HepG2 (cell line): ENCODE data around the gene ANO3. TPM values are rescaled to one million over a fixed set of nuclear protein-coding genes. Genes with fewer than 3 reads are reported as not detected.

Source experiments
- ATAC-seq: fragments of 200-7000 bp; cut with Tn5 transposase; 3 replicates; pipeline ENCODE4 v1.9.1; 2020; ENCODE audit warnings: mild to moderate bottlenecking, moderate library complexity
- BruUV-seq: library from RNA; stranded (reverse); fragments of 400-500 nt; replicated peaks from 2 replicates; lab custom pipeline; 2021; lab: Mats Ljungman, UMichigan
- CTCF ChIA-PET: fragments of 300-600 bp; formaldehyde crosslinking; extraction: SDS; loops from one replicate; lab custom pipeline; 2021; ENCODE audit warnings: low total read pairs, inconsistent platforms, low intra/inter-chr PET ratio; lab: Yijun Ruan, JAX
- POLR2A ChIA-PET: fragments of 350-600 bp; sonication (Branson Sonifier 250); formaldehyde crosslinking; loops from one replicate; lab custom pipeline; 2020; ENCODE audit warnings: antibody characterized with exemption, inconsistent platforms; lab: Yijun Ruan, JAX
- DNase-seq: peaks from one replicate; pipeline ENCODE4 v3.0.0-alpha.2; 2015; ENCODE audit warnings: low spot score
- FAIRE-seq: peaks from 3 replicates; lab custom pipeline; 2011; peaks lifted over from hg19 to GRCh38; lab: Jason Lieb, UNC
- H2AFZ ChIP-seq: one replicate; pipeline ENCODE4 v1.6.1; 2011; ENCODE audit warnings: low read length, inconsistent platforms
- H3K27ac ChIP-seq: fragments of 300-600 bp; 3 replicates; pipeline ENCODE4 v1.8.0; 2011; ENCODE audit warnings: mixed run types, mild to moderate bottlenecking, mixed read lengths, low read length, inconsistent platforms; ENCODE audit not compliant: insufficient read depth; ENCODE audit errors: extremely low read length
- H3K27me3 ChIP-seq, 2 experiments: fragments of 200-600 bp in 1 of 2; 2 replicates in 1 of 2; 3 replicates in 1 of 2; pipeline versions ENCODE4 v1.6.0 to v1.8.0; 2011; ENCODE audit warnings: low read length in 2 of 2, mild to moderate bottlenecking in 2 of 2, moderate library complexity in 2 of 2, inconsistent platforms in 1 of 2; ENCODE audit not compliant: insufficient read depth in 2 of 2, control insufficient read depth in 1 of 2
- H3K36me3 ChIP-seq, 2 experiments: fragments of 200-600 bp in 1 of 2; replicated peaks in 1 of 2; 2 replicates in 1 of 2; 3 replicates in 1 of 2; pipeline versions ENCODE4 v1.5.1 to v1.8.0; 2011; ENCODE audit warnings: low read length in 2 of 2, inconsistent platforms in 1 of 2; ENCODE audit not compliant: insufficient read depth in 2 of 2, control insufficient read depth in 1 of 2
- H3K4me1 ChIP-seq: 2 replicates; pipeline ENCODE4 v1.5.1; 2012; ENCODE audit warnings: low read length, inconsistent platforms; ENCODE audit not compliant: insufficient read depth
- H3K4me2 ChIP-seq: 2 replicates; pipeline ENCODE4 v1.6.0; 2011; ENCODE audit warnings: low read depth, low read length, inconsistent platforms
- H3K4me3 ChIP-seq, 3 experiments: fragments of 200-600 bp in 1 of 3; sonication (generic), shearing (Covaris generic) in 1 of 3; replicated peaks in 1 of 3; 2 replicates each; pipeline ENCODE4 v1.5.1; 2011 to 2016; ENCODE audit warnings: low read length in 3 of 3, inconsistent platforms in 2 of 3, low read depth in 2 of 3, mild to moderate bottlenecking in 2 of 3, control low read depth in 1 of 3, mixed read lengths in 1 of 3; ENCODE audit not compliant: insufficient read depth in 1 of 3
- H3K79me2 ChIP-seq: one replicate; pipeline ENCODE4 v1.6.1; 2011; ENCODE audit warnings: low read length, inconsistent platforms; ENCODE audit not compliant: insufficient read depth
- H3K9ac ChIP-seq: 2 replicates; pipeline ENCODE4 v1.6.0; 2011; ENCODE audit warnings: mild to moderate bottlenecking, low read depth, low read length, inconsistent platforms; ENCODE audit not compliant: insufficient read depth
- H3K9me3 ChIP-seq: 2 replicates; pipeline ENCODE4 v1.5.1; 2012; ENCODE audit warnings: mild to moderate bottlenecking, low read length
- H4K20me1 ChIP-seq: 2 replicates; pipeline ENCODE4 v1.6.0; 2011; ENCODE audit warnings: inconsistent platforms, mild to moderate bottlenecking, low read length, moderate library complexity; ENCODE audit not compliant: insufficient read depth
- NCOA2 ChIP-seq: sonication (generic); formaldehyde crosslinking; IDR thresholded peaks from 2 replicates; pipeline ENCODE4 v1.8.0; 2022; ENCODE audit warnings: inconsistent platforms
- WGBS: methylation state at CpG from one replicate; pipeline ENCODE4 v1.1.6; 2017; ENCODE audit warnings: low lambda C conversion rate; 5-methylcytosine and 5-hydroxymethylcytosine counted together
- in situ Hi-C: cut with HindIII; loops from 2 replicates; pipeline ENCODE4 v1.10.0; 2017; ENCODE audit warnings: low pct_unique_long_range_greater_than_20kb; ENCODE audit not compliant: extremely low pct_ligation_motif_present
- intact Hi-C: fragments of 100-400 bp; cut with micrococcal nuclease; formaldehyde crosslinking; loops from one replicate; pipeline ENCODE4 v1.10.0; 2022; ENCODE audit not compliant: unreplicated experiment
- polyA plus RNA-seq, 8 experiments: library from polyadenylated mRNA; depleted of rRNA in 3 of 8; stranded (reverse) in 7 of 8; unstranded in 1 of 8; fragments of >200 nt; fragmentation: Illumina TruSeq in 4 of 8; extraction: Trizol in 4 of 8; gene quantifications; 2 replicates each; pipeline versions ENCODE4 v1.2.1 to v1.2.3, GENCODE V29; 2011 to 2016; ENCODE audit warnings: low read depth in 4 of 8, missing spikeins in 1 of 8, mixed read lengths in 1 of 8; ENCODE audit not compliant: insufficient read depth in 1 of 8
- total RNA-seq, 5 experiments: library from RNA; depleted of rRNA; stranded (reverse); fragments of >200 nt; fragmentation: Illumina TruSeq; extraction: Trizol; gene quantifications; 2 replicates each; pipeline ENCODE4 v1.2.3, GENCODE V29; 2016; ENCODE audit warnings: low read depth in 1 of 5
- TF ChIP-seq, protein P1 (sequence below): sonication (generic); formaldehyde crosslinking; IDR thresholded peaks from 2 replicates; pipeline ENCODE4 v1.4.0; 2020; ENCODE audit warnings: mild to moderate bottlenecking, missing genetic modification reagents
- TF ChIP-seq, protein P2 (sequence below): sonication (generic); formaldehyde crosslinking; IDR thresholded peaks from 2 replicates; pipeline ENCODE4 v1.5.0; 2020; ENCODE audit warnings: mild to moderate bottlenecking, missing genetic modification reagents
- TF ChIP-seq, protein P3 (sequence below): sonication (generic); formaldehyde crosslinking; conservative IDR thresholded peaks from 2 replicates; pipeline ENCODE4 v1.8.1; 2023; ENCODE audit warnings: missing genetic modification reagents

The ANO3 gene
- total and polyA plus RNA-seq, 2 of the 13 experiments (the other 11 are each of a cell fraction or from before 2014, with no cell fraction given), result 0.17 to 0.44 TPM

DNA sequence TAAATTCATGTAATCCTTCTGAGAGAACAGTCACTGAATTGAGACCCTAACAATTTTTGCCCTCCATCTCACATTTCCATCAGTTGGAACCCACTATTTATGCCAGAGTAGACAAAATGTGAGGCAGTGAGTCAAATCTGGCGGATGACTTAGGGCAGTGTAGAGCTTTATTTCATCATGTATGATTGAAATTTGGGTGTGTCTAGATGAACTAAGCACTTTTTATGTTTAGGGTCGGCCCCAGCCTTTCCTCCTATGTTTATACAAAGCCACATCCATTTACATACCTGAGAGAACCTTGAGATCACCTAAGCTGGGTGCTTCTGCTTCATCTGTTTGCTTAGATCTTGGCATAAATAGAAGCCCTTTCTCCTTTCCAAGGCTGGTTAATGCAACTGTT, 255.1 kb downstream of the ANO3 start:
- in situ Hi-C loops, result no loop called here
- Histone ChIP-seq H3K9me3 (no peaks in the 10 kb centered on the region), H3K79me2 (no peaks in the 10 kb centered on the region), H4K20me1 (no peaks in the 10 kb centered on the region), H3K4me2 (no peak overlapping the region), H3K9ac (no peak overlapping the region), H3K27ac (no peak overlapping the region), H3K4me3 (no peak overlapping the region), H2AFZ (no peak overlapping the region), H3K4me1 (peaks cover 5% of the 10 kb centered on the region; the same call in 1 of the 2 replicates), H3K27me3 (no peaks in the 10 kb centered on the region), H3K36me3 (no peaks in the 10 kb centered on the region)
- FAIRE-seq, result no peak
- CTCF ChIA-PET, result no interaction called here
- no peak for ATAC-seq
- POLR2A ChIA-PET, result no interaction called here
- BruUV-seq, result no TSS peak
- intact Hi-C loops, result no loop called here
- WGBS, result 68% methylated on average over 2 of the region's 2 CpGs
- TF ChIP-seq, protein P1, sequence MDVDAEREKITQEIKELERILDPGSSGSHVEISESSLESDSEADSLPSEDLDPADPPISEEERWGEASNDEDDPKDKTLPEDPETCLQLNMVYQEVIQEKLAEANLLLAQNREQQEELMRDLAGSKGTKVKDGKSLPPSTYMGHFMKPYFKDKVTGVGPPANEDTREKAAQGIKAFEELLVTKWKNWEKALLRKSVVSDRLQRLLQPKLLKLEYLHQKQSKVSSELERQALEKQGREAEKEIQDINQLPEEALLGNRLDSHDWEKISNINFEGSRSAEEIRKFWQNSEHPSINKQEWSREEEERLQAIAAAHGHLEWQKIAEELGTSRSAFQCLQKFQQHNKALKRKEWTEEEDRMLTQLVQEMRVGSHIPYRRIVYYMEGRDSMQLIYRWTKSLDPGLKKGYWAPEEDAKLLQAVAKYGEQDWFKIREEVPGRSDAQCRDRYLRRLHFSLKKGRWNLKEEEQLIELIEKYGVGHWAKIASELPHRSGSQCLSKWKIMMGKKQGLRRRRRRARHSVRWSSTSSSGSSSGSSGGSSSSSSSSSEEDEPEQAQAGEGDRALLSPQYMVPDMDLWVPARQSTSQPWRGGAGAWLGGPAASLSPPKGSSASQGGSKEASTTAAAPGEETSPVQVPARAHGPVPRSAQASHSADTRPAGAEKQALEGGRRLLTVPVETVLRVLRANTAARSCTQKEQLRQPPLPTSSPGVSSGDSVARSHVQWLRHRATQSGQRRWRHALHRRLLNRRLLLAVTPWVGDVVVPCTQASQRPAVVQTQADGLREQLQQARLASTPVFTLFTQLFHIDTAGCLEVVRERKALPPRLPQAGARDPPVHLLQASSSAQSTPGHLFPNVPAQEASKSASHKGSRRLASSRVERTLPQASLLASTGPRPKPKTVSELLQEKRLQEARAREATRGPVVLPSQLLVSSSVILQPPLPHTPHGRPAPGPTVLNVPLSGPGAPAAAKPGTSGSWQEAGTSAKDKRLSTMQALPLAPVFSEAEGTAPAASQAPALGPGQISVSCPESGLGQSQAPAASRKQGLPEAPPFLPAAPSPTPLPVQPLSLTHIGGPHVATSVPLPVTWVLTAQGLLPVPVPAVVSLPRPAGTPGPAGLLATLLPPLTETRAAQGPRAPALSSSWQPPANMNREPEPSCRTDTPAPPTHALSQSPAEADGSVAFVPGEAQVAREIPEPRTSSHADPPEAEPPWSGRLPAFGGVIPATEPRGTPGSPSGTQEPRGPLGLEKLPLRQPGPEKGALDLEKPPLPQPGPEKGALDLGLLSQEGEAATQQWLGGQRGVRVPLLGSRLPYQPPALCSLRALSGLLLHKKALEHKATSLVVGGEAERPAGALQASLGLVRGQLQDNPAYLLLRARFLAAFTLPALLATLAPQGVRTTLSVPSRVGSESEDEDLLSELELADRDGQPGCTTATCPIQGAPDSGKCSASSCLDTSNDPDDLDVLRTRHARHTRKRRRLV (CRISPR knock-in tag), result no peak
- TF ChIP-seq, protein P2, sequence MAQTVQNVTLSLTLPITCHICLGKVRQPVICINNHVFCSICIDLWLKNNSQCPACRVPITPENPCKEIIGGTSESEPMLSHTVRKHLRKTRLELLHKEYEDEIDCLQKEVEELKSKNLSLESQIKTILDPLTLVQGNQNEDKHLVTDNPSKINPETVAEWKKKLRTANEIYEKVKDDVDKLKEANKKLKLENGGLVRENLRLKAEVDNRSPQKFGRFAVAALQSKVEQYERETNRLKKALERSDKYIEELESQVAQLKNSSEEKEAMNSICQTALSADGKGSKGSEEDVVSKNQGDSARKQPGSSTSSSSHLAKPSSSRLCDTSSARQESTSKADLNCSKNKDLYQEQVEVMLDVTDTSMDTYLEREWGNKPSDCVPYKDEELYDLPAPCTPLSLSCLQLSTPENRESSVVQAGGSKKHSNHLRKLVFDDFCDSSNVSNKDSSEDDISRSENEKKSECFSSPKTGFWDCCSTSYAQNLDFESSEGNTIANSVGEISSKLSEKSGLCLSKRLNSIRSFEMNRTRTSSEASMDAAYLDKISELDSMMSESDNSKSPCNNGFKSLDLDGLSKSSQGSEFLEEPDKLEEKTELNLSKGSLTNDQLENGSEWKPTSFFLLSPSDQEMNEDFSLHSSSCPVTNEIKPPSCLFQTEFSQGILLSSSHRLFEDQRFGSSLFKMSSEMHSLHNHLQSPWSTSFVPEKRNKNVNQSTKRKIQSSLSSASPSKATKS (CRISPR knock-in tag), result no peak
- TF ChIP-seq, protein P3, sequence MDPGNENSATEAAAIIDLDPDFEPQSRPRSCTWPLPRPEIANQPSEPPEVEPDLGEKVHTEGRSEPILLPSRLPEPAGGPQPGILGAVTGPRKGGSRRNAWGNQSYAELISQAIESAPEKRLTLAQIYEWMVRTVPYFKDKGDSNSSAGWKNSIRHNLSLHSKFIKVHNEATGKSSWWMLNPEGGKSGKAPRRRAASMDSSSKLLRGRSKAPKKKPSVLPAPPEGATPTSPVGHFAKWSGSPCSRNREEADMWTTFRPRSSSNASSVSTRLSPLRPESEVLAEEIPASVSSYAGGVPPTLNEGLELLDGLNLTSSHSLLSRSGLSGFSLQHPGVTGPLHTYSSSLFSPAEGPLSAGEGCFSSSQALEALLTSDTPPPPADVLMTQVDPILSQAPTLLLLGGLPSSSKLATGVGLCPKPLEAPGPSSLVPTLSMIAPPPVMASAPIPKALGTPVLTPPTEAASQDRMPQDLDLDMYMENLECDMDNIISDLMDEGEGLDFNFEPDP (CRISPR knock-in tag), result no peak
- TF ChIP-seq NCOA2 (CRISPR knock-in tag), result no peak
- no peak for DNase-seq
